K562 (cell line): ENCODE results near the gene UBE2D3. TPM values are rescaled to one million over a fixed set of nuclear protein-coding genes. Genes with fewer than 3 reads are reported as not detected.

Source experiments
- ARNT ChIP-seq, 2 experiments: fragments of 450-650 bp; IDR thresholded peaks; 2 replicates each; pipeline ENCODE4 v1.6.1; 2016; ENCODE audit warnings: mild to moderate bottlenecking in 1 of 2
- BHLHE40 ChIP-seq: IDR thresholded peaks from 2 replicates; pipeline ENCODE4 v1.6.1; 2011; ENCODE audit warnings: low read length, improper control_type of control experiment
- ELF2 ChIP-seq: fragments of 250-450 bp; sonication (Bioruptor Pico); IDR thresholded peaks from 2 replicates; pipeline ENCODE4 v1.5.0; 2021; ENCODE audit warnings: mild to moderate bottlenecking
- FOXJ3 ChIP-seq: sonication (generic); formaldehyde crosslinking; IDR thresholded peaks from 2 replicates; pipeline ENCODE4 v1.4.0; 2020; ENCODE audit warnings: mild to moderate bottlenecking, missing genetic modification reagents
- HDAC3 ChIP-seq: fragments of 450-650 bp; IDR thresholded peaks from 2 replicates; pipeline ENCODE4 v1.6.1; 2018; ENCODE audit warnings: borderline replicate concordance, mild to moderate bottlenecking, moderate library complexity; ENCODE audit not compliant: partially characterized antibody
- HINFP ChIP-seq: fragments of 450-650 bp; conservative IDR thresholded peaks from 2 replicates; pipeline ENCODE4 v1.6.1; 2016; ENCODE audit warnings: missing genetic modification characterization, low read depth, mild to moderate bottlenecking, control low read depth, missing compliant biosample characterization
- KAT7 ChIP-seq: sonication (generic); formaldehyde crosslinking; IDR thresholded peaks from 2 replicates; pipeline ENCODE4 v1.8.0; 2022; ENCODE audit warnings: missing genetic modification reagents, mild to moderate bottlenecking, borderline replicate concordance
- NCOA1 ChIP-seq: fragments of 450-650 bp; IDR thresholded peaks from 2 replicates; pipeline ENCODE4 v1.6.1; 2016; ENCODE audit warnings: low read depth
- NCOA6 ChIP-seq: fragments of 450-650 bp; IDR thresholded peaks from 2 replicates; pipeline ENCODE4 v1.6.1; 2017; ENCODE audit warnings: mild to moderate bottlenecking
- NR2C1 ChIP-seq, 2 experiments: fragments of 450-650 bp; IDR thresholded peaks; 2 replicates each; pipeline ENCODE4 v1.6.1; 2017; ENCODE audit warnings: mild to moderate bottlenecking in 2 of 2, antibody characterized with exemption in 1 of 2, inconsistent platforms in 1 of 2, missing compliant biosample characterization in 1 of 2, missing genetic modification characterization in 1 of 2
- NR3C1 ChIP-seq: sonication (generic); formaldehyde crosslinking; IDR thresholded peaks from 2 replicates; pipeline ENCODE4 v1.8.1; 2022; ENCODE audit warnings: missing genetic modification reagents
- RBM22 ChIP-seq: fragments of 200-400 bp; formaldehyde crosslinking; IDR thresholded peaks from 2 replicates; pipeline ENCODE4 v1.6.1; 2018; ENCODE audit warnings: low read length, low read depth; ENCODE audit not compliant: poor library complexity, severe bottlenecking
- RFX7 ChIP-seq: fragments of 250-450 bp; sonication (Bioruptor Pico); IDR thresholded peaks from 2 replicates; pipeline ENCODE4 v1.5.1; 2021; ENCODE audit warnings: mild to moderate bottlenecking
- SP2 ChIP-seq: IDR thresholded peaks from 2 replicates; pipeline ENCODE4 v1.6.1; 2011; ENCODE audit warnings: mild to moderate bottlenecking, low read depth, low read length, moderate library complexity; ENCODE audit not compliant: poor library complexity, severe bottlenecking; ENCODE audit errors: extremely low read depth
- TAF1 ChIP-seq: IDR thresholded peaks from 2 replicates; pipeline ENCODE4 v1.6.1; 2011; ENCODE audit warnings: mild to moderate bottlenecking, low read length, moderate library complexity; ENCODE audit not compliant: insufficient read depth, control insufficient read depth, severe bottlenecking; ENCODE audit errors: extremely low read depth
- XRCC4 ChIP-seq: IDR thresholded peaks from one replicate; pipeline ENCODE4 v1.6.1; 2011; ENCODE audit not compliant: insufficient read depth, insufficient read length; ENCODE audit errors: extremely low read depth
- ZNF174 ChIP-seq: fragments of 250-450 bp; sonication (Bioruptor Pico); IDR thresholded peaks from 2 replicates; pipeline ENCODE4 v1.4.0; 2020; ENCODE audit warnings: mild to moderate bottlenecking
- ZSCAN32 ChIP-seq: fragments of 450-650 bp; formaldehyde crosslinking; IDR thresholded peaks from 2 replicates; pipeline ENCODE4 v1.4.0; 2020; ENCODE audit warnings: mild to moderate bottlenecking, moderate library complexity
- polyA plus RNA-seq, 8 experiments: library from polyadenylated mRNA; depleted of rRNA in 4 of 8; stranded (reverse) in 5 of 8; unstranded in 3 of 8; fragments of >200 nt; fragmentation: Nextera tagmentation in 2 of 8; fragmentation: Illumina TruSeq in 1 of 8; extraction: Ambion mirVana in 2 of 8; extraction: Trizol in 1 of 8; gene quantifications; 2 replicates each; pipeline versions ENCODE4 v1.2.1 to v1.2.3, GENCODE V29; 2011 to 2014; ENCODE audit warnings: inconsistent platforms in 1 of 8, missing spikeins in 1 of 8
- total RNA-seq, 7 experiments: library from RNA; depleted of rRNA in 6 of 7; stranded (reverse); fragments of >200 nt in 6 of 7; fragmentation: Illumina TruSeq in 2 of 7; extraction: Trizol in 2 of 7; gene quantifications; 2 replicates each; pipeline versions ENCODE4 v1.2.1 to v1.2.3, GENCODE V29; 2011 to 2021; ENCODE audit warnings: low replicate concordance in 1 of 7
- TF ChIP-seq, protein P1 (sequence below): sonication (generic); formaldehyde crosslinking; IDR thresholded peaks from 2 replicates; pipeline ENCODE4 v1.8.1; 2022; ENCODE audit warnings: missing genetic modification reagents
- TF ChIP-seq, protein P2 (sequence below): fragments of 450-650 bp; formaldehyde crosslinking; IDR thresholded peaks from 2 replicates; pipeline ENCODE4 v1.4.0; 2020; ENCODE audit warnings: mild to moderate bottlenecking, moderate library complexity
- TF ChIP-seq, protein P3 (sequence below): fragments of 450-650 bp; formaldehyde crosslinking; IDR thresholded peaks from 2 replicates; pipeline ENCODE4 v1.4.0; 2020; ENCODE audit warnings: mild to moderate bottlenecking, moderate library complexity

UBE2D3 gene
- total and polyA plus RNA-seq, 9 of the 15 experiments (the other 6 are each of a cell fraction or from before 2014, with no cell fraction given) = 191 to 618 (median 292) TPM

GRCh38 chr4:102827674-102828496, 534 bp upstream of the UBE2D3 start (continued):
- TF ChIP-seq, protein P1, sequence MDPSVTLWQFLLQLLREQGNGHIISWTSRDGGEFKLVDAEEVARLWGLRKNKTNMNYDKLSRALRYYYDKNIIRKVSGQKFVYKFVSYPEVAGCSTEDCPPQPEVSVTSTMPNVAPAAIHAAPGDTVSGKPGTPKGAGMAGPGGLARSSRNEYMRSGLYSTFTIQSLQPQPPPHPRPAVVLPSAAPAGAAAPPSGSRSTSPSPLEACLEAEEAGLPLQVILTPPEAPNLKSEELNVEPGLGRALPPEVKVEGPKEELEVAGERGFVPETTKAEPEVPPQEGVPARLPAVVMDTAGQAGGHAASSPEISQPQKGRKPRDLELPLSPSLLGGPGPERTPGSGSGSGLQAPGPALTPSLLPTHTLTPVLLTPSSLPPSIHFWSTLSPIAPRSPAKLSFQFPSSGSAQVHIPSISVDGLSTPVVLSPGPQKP (CRISPR knock-in tag) = no peak
- TF ChIP-seq, protein P2, sequence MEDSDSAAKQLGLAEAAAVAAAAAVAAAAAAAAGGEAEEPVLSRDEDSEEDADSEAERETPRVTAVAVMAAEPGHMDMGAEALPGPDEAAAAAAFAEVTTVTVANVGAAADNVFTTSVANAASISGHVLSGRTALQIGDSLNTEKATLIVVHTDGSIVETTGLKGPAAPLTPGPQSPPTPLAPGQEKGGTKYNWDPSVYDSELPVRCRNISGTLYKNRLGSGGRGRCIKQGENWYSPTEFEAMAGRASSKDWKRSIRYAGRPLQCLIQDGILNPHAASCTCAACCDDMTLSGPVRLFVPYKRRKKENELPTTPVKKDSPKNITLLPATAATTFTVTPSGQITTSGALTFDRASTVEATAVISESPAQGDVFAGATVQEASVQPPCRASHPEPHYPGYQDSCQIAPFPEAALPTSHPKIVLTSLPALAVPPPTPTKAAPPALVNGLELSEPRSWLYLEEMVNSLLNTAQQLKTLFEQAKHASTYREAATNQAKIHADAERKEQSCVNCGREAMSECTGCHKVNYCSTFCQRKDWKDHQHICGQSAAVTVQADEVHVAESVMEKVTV (CRISPR knock-in tag) = no peak
- TF ChIP-seq ZSCAN32 (CRISPR knock-in tag) = no peak
- peak; percentile 56 for TF ChIP-seq HDAC3
- TF ChIP-seq NR2C1 (IDR thresholded peaks at IDR 0.05) = peak; percentile 79
- TF ChIP-seq NR2C1 (tag; IDR thresholded peaks at IDR 0.05) = peak; percentile 27
- TF ChIP-seq NCOA1 = peak; percentile 42; the same call in 1 of the 2 replicates
- no peak for TF ChIP-seq KAT7 (CRISPR knock-in tag)
- no peak; the same call in 1 of the 2 replicates for TF ChIP-seq NCOA6
- no peak for TF ChIP-seq RBM22
- TF ChIP-seq ELF2 (CRISPR knock-in tag) = no peak
- peak; percentile 74 for TF ChIP-seq TAF1
- TF ChIP-seq RFX7 = no peak
- TF ChIP-seq SP2 = no peak
- TF ChIP-seq XRCC4 = no peak
- peak; percentile 75 for TF ChIP-seq HINFP (tag)
- peak; percentile 89 for TF ChIP-seq BHLHE40
- TF ChIP-seq, protein P3, sequence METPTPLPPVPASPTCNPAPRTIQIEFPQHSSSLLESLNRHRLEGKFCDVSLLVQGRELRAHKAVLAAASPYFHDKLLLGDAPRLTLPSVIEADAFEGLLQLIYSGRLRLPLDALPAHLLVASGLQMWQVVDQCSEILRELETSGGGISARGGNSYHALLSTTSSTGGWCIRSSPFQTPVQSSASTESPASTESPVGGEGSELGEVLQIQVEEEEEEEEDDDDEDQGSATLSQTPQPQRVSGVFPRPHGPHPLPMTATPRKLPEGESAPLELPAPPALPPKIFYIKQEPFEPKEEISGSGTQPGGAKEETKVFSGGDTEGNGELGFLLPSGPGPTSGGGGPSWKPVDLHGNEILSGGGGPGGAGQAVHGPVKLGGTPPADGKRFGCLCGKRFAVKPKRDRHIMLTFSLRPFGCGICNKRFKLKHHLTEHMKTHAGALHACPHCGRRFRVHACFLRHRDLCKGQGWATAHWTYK (CRISPR knock-in tag) = peak; percentile 52; the same call in 1 of the 2 replicates
- no peak for TF ChIP-seq ZNF174 (CRISPR knock-in tag)
- TF ChIP-seq ARNT (IDR thresholded peaks at IDR 0.05) = peak in 1 of 2 experiments; percentile 75; a peak in 2 of 4 replicates
- no peak for TF ChIP-seq NR3C1 (CRISPR knock-in tag)
- no peak for TF ChIP-seq FOXJ3 (CRISPR knock-in tag)
